Measurements from ENCODE around the gene AKAP3.

Gene AKAP3

DNA sequence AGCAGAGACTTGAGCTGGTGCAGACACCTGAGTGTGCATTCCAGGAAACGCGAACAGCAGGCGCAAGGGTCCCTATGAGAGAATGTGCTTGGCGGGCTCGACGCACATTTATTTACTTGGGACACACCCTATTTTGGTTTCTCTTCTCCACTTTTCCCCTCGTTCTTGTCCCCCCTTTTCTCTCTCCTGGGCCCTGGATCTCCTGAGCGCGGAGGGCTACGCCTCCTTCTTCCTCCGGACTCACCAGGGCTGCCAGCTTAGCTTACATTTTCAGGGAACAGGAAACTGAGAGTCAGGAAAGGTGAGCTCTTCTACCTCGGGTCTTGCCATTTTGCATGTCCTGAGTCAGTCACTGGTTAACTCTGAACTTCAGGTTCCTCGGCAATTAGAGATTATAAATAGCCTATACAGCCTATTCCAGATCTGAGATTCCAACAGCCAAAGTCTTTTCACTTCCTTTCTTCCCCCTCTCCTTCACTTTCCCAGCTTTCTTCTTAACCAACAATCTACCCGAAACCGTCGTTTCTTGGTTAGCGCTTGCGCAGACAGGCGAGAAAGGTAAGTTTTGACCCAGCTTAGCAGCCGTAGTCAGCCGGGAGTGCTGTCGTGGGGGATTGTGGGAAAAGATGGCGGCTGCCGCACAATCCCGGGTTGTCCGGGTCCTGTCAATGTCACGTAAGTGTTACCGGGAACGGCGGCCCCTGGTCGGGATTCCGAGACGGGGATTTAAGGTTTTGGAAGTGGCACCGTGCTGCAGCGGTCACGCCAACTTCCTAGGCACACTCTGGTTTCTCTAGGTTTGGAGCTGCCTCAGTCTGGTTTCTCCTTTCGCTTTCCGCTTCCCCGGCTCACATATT is at the start of gene AKAP3, which contains the start of gene NDUFA9:
AKAP3 (minus strand) TSS at position 551 of the 857 bp plus-strand sequence. CDS start 10,855 bp downstream, outside the sequence.
NDUFA9 (plus strand) TSS at position 614 of the 857 bp plus-strand sequence; CDS start at position 627, 13 bp downstream.
- DNase-seq (ENCODE audit: low read depth in 1 of 2, low spot score in 1 of 2), result peak; percentile 57 to 58

DNA sequence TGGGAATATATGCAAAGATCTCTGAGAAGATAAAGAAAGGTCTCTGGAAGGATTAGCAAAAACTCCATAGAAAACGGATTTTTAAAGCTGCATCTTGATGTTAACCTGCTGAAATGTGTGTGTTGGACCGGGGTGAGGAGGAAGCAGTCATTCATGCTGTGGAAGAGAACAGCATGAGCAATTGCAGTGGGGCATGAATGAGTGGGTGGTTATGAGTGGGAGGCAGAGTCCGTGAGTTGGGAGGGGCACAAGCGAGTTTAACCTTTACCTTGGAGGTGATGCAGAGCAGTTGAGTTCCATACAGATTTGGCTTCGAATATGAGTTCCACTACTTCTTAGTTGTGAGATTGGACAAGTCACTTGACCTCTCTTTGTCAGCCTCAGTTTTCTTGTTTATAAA is 41.9 kb upstream of the AKAP3 start:
- DNase-seq (ENCODE audit: low read depth in 1 of 2, low spot score in 1 of 2), result no peak

DNA sequence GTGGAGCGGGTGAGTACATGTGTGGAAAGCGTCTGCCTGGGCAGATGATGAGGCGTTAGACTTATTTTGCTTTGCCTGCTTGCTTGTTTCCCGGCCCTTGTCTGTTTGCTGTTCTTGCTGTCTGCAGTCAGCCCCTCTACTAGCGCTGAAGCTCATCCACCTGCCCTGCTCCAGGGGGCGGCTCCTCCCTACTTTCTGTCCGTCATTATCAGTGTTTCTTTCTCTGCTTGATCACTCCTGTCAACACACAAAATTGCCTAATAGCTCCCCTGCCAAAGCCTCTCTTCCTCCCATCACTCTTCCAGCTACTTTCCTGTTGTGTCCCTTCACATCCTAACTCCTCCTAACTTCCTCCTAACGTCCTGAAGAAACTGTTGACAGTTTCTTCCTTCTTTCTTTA is 36.5 kb upstream of the AKAP3 start:
- DNase-seq (ENCODE audit: low read depth in 1 of 2, low spot score in 1 of 2), result no peak

DNA sequence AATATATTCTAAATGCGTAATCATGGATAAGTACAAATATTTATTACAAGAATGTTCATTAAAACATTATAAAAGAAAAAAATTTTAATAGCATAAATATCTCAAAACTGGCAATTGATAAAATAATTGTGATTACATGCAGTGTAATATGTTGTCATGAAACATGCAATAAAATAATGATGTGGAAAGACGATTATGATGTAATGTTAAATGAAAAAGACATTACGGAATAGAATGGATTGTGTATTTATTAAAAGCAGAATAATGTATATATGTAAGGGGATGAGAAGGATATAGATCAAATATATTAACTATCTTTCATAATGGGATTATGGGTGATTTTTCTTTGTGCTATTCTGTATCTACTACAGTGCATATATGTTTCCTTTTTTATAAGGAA is 32.9 kb upstream of the AKAP3 start:
- DNase-seq (ENCODE audit: low read depth in 1 of 2, low spot score in 1 of 2), result no peak

DNA sequence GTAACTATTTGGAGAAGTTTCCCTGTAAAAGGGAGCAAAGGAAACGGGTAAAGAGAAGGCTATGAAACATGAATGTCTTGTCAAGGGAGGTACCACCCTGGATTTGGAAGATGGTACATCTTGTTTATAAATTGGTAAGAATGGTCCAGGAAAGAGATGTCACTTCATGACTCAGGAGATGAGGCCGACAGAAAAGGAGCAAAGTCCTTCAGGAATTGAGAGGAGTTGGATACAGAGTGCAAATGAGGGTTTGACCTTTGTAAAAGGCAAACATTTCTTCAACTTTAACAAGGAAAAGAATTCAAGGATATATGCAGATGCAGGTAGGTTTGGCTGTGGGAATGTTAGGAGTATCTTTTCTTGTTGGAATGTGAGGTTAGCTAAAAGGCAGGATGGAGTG is 30.9 kb upstream of the AKAP3 start:
- DNase-seq (ENCODE audit: low read depth in 1 of 2, low spot score in 1 of 2), result no peak

DNA sequence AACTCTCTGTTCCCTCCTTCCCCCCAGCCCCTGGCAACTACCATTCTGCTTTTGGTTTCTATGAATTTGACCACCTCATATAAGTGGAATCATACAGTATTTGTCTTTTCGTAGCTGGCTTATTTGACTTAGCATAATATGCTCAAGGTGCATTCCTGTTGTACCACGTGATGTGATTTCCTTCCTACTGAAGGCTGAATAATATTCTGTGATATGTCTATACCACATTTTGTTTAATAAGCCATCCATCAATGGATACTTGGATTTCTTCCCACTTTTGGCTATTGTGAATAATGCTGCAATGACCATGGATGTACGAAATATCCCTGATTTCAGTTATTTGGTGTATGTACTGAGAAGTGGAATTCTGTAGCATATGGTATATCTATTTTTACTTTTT is 16.4 kb upstream of the AKAP3 start:
- no peak for DNase-seq (ENCODE audit: low read depth in 1 of 2, low spot score in 1 of 2)

DNA sequence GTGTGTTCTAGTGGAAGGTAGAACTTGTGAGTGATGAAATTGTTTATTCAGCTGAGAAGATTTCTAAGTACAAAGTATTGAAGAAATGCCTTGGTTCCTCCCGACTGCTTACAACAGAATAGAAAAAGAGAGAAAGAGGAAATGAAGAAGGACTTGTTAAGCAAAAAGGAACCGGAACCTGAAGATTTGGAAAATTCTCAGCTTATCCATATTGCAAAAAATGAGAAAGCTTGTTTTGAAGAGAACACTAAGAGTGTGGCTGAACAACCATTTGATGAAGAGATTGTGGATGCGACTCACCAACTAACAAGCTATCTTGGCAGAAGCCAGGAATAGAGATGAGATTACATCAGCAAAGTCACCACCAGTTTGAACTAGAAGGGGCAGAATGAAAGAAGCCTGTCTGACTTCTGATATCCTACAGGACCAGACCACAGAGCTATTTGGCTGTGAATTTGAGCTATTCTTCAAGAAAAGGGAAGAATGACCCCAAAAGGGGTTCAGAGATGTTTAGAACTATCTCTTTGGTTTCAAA is 15.2 kb upstream of the AKAP3 start:
- DNase-seq (ENCODE audit: low read depth in 1 of 2, low spot score in 1 of 2), result no peak

DNA sequence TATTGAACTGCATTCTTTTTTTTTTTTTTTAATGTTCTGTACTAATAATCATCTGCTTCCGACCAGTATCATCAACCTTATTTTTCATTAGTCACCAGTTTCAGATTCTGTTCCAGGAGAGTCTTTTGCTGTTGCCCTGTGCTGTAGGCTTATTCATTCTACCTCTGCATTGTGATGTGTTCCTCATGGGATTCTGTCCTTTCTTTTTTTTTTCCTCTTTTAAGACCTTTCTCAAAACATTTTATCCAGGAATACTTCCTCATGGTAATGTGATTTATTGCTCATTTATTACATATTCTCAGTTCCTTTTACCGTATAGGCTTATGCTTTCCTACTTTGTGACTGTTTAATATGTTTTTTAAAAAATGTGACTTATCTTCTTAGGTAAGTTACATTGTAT is 4.8 kb upstream of the AKAP3 start:
- no peak for DNase-seq (ENCODE audit: low read depth in 1 of 2, low spot score in 1 of 2)

DNA sequence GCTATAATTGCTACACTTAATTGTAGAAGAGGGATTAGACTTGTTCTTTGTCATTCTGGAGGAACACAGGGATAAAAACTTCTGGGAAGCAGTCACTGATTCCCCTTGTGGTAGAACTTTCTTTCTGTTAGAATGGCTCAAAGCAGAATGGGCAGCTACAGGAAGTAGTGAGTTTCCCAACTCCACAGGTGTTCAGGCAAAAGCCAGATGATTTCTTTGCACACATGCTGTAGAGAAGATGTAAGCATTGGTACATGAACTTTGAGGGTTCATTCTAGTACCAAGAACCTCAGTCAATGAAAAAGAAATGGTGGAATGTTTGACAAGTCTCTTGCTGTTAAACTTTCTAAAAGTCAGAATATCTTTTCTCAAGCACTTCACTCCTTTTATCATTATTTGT is 4.4 kb upstream of the AKAP3 start:
- no peak for DNase-seq (ENCODE audit: low read depth in 1 of 2, low spot score in 1 of 2)

DNA sequence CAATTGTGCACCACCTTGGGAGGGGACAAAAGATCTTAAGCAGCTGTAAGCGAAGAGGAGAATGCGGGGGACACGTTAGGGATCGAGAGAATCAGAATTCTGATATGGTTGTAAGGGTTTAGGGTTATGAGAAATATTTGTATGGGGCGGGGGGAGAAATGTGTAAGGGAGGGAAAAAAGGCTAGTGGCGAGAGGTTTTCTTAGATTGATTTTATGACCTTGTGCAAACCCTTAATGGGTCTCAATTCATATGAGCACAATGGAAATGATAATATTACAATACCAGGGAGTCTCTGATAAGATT is 459 bp upstream of the AKAP3 start:
- DNase-seq (ENCODE audit: low read depth in 1 of 2, low spot score in 1 of 2), result no peak

DNA sequence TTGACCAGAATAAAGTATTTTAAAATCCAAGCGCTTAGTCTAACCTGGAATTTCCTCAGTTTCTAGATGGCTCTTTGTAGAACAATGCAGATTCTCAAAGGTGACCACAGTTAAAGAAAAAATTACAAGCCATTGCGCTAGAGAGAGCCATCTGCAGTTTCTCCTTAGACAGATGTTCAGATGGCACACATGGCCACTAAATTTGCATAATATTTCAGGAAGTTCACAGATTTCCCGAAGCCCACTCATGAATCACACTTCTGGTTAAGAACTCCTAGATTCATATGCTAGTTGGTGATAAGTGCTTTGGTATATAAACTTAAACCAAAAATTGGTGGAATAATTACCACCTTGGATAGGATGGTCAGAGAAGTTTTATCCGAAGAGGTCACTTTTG is 749 bp downstream of the AKAP3 start:
- DNase-seq (ENCODE audit: low read depth in 1 of 2, low spot score in 1 of 2), result no peak

DNA sequence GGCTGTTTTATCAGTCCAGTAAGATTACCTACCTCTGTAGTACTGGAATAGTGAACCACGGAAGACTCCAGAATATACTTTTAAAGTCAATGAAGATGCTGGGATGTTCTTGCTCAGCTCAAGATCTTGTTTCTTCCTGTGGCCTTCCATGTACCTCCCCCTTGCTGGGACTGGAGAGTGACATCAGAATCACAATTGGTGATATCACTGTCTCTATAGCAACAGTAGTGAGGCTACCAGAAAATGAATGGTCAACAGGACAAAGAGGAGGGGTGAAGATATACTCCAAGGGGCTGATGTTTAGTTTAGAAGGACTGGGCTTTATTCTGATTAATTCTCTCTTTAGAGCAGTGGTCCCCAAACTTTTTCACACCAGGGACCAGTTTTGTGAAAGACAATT is 3.8 kb downstream of the AKAP3 start:
- no peak for DNase-seq (ENCODE audit: low read depth in 1 of 2, low spot score in 1 of 2)

DNA sequence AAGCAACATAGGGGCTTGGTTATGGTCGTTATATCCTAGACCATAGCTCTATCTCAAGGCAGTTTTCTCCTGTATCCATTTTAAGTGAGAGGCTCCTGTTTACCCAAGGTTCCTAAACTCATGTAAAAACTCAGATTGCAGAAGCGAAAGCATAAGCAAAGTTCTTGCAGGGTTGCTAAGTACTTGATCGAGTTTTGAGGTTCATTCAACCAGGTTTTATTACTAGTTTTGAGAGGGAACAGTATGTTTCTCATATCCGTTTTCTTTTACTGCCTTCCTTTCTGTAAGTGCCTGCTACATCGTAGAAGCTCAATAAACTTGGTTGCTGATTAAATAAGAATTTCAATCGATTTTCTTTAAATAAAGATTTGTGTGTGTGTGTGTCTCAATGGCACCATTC is 5.1 kb downstream of the AKAP3 start:
- no peak for DNase-seq (ENCODE audit: low read depth in 1 of 2, low spot score in 1 of 2)

DNA sequence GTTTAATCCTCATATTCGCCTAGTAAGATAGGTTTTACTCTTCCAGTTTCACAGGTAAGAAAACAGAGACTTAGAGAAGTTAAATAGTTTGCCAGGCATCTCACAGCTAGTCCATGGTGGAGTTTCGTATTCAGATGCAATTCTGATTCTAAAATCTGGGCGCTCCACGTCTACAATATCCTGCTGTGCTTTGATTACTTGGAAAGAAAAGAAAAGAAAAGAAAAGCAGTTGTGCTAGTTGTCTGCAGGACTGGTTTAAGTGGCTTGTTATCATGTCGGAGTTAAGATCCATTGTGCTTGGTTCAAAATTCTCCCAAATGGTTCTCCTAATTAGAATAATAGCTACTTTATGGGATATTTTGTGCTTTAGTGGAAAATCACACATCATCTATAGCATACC is 18.6 kb downstream of the AKAP3 start:
- no peak for DNase-seq (ENCODE audit: low read depth in 1 of 2, low spot score in 1 of 2)

DNA sequence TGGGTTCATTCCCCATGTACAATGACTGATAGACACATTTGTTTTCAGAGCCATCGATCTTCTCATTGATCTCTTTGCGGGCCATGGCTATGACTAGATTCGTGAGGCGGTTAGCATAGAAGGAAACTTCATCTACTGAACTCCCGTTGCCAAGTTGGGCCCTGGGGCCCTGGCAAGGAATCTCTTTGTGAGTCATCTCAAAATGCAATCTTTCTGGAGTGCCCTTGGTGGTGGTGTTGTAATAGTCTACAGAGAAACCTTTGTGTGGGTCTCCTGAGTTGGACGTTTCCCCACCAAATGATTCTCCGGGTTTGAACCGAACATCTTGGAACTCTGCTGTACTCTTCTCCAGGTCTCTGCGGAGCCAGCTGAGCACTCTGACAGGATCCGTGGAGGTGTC is 20.4 kb downstream of the AKAP3 start:
- DNase-seq (ENCODE audit: low read depth in 1 of 2, low spot score in 1 of 2), result no peak

DNA sequence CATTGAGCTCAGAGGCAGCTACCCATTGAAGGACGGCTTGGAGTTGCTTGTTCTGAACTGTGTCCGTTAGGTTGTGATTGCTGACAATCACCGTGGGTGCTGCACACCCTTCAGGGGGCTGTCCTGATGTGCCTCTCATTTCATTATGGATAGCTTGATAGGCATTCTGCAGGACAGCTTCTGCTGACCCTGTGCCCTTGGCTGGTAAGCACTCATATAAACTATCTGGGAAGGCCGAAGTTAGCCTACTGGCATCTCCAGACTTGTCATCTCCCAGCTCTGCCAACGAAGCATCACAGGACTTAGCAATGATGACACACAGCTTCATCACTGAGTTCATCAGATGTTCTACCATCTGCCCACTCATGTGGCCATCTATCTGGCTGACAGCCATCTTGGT is 22.3 kb downstream of the AKAP3 start:
- DNase-seq (ENCODE audit: low read depth in 1 of 2, low spot score in 1 of 2), result no peak

DNA sequence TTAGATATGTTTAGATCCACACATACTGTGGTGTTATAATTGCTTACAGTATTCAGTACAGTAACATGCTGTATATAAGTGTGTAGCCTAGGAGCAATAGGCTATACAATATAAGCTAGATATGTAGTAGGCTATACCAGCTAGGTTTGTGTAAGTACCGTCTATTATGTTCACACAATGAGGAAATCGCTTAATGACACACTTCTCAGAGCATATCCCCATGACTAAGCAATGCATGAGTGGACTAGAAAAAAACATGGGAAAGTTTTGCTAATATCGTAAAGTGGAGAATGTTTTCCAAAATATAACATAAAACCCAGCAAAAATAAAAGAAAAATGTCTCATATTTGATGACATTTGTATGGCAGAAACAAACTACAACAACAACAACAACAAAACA is 27.3 kb downstream of the AKAP3 start:
- no peak for DNase-seq (ENCODE audit: low read depth in 1 of 2, low spot score in 1 of 2)

DNA sequence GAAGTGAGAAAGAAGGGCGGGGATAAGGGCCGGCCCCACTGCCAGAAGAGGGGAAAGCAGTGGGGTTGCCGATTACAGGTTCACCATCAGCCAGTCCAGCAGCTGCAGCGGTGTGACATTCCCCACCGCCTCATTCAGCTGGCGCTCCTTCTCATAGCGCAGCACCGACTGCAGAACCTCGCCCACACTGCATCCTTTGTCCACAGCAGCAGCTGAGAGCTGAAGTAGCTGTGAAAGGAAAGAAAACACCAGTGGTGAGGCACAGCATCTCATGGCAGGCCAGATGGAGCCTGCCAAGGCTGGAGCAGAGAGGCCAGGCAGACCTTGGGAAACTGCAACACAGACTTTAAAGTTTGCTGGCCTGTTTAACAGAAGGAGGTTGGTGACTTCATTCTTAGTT is 33.2 kb downstream of the AKAP3 start:
- DNase-seq (ENCODE audit: low read depth in 1 of 2, low spot score in 1 of 2), result no peak

DNA sequence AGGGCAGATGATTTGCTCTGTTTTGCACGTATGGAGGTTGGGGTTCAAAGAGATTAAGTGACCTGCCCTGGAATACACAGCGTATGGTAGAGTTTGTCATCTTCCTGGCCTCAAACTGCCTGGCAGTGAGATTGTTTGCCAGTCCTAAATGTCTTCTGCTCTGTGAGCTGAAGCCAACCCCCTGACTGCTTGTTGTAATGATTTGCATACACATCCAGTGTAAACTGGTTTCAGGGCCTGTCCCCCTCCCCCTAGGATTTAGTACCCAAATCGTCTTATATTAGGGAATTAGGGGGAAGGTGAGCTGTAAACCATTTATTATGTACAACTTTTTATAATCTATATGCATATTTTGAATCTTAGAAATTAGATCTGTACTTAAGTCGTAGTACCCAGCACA is 38.4 kb downstream of the AKAP3 start:
- DNase-seq (ENCODE audit: low read depth in 1 of 2, low spot score in 1 of 2), result no peak

DNA sequence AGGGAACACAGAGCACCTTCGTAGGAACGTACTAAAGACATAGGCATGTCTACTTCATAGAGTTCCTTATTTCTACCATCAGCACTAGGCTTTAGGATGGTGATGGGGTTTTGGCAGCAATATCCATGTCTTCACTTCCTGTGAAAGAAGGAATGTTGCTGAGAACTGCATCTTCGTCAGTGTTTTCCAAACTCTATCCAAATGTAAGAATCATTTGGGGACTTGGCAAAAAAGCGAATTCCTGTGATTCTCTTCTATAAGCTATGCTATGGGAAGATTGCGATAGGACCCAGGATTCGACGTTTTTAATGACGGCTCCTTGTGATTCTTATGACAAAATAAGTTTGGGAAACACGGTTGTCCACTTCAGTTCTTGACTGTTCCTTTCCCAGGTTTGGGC is 39.8 kb downstream of the AKAP3 start:
- no peak for DNase-seq (ENCODE audit: low read depth in 1 of 2, low spot score in 1 of 2)

DNA sequence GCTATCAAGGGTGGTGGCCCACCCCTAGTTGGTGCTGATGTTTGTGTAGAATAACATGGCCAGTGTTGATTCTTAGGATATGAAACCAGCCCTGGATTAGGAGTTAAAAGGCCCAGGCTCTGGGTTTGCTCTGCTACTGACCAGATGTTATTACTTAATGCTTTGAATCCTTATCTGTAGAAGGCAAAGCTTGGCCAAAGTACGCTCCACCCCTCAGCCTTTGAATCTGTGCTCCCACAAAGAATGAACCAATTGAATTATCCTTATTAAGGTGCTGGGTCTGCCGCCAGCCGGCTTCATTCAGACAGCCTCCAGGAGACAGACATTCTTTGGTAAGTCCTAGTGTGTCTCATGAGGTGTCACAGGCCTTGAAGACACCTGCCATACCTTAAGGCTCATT is 41.8 kb downstream of the AKAP3 start:
- DNase-seq (ENCODE audit: low read depth in 1 of 2, low spot score in 1 of 2), result no peak

DNA sequence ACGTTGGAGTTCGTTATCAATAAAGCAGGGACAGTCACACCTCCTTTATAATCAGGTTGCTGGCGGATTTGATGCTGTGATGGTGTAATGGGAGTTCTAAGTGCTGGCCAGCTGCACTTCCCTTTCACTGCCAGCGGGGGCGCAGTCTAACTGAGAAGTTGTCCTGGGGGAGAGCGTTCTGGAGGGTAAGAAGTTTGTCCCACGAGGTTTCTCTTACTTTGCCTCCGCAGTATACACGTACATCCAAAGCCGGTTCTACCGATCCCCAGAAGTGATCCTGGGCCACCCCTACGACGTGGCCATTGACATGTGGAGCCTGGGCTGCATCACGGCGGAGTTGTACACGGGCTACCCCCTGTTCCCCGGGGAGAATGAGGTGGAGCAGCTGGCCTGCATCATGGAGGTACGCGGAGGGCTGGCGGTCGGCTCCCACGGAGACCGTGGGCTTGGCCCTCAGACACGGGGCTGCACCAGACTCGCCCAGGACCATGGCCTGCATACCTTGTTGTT is 44.1 kb downstream of the AKAP3 start:
- DNase-seq (ENCODE audit: low read depth in 1 of 2, low spot score in 1 of 2), result peak; percentile 52 to 57

DNA sequence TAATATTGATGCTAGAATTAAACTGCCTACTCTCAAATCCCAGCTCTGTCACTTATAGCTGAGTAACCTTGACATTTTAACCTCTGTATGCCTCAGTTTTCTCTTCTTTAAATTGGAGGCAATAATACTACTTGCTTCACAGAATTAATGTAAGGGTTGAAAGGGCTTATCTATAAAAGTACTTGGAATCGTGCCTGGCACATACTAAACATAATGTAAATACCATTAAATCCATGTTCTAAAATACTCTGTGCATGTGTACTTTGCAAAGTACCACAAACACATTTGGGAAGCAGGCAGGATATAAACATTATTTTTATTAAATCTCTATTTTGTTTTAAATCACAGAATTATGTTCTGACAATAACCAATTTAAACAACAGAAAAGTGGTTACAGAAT is 44.9 kb downstream of the AKAP3 start:
- DNase-seq (ENCODE audit: low read depth in 1 of 2, low spot score in 1 of 2), result no peak

All from activated T-helper 1 cell treated with anti-CD3 and anti-CD28 coated beads, Interleukin-2, amount 50 U/mL, for 16 hours (primary cell).